AG08396 (cell line): Measurements from ENCODE around the gene FER.
"Not testable (repeated sequence)": the region's sequence is repeated elsewhere in the genome, so short reads cannot be mapped to it uniquely, and the experiment has no call there.

Source experiments
- DNase-seq: peaks from one replicate; pipeline ENCODE4 v3.0.0; 2012; ENCODE audit warnings: low spot score, mixed read lengths

The FER gene

GRCh38 chr5:109125755-109126429 is 378.2 kb downstream of the FER start:
- DNase-seq, result no peak

DNA sequence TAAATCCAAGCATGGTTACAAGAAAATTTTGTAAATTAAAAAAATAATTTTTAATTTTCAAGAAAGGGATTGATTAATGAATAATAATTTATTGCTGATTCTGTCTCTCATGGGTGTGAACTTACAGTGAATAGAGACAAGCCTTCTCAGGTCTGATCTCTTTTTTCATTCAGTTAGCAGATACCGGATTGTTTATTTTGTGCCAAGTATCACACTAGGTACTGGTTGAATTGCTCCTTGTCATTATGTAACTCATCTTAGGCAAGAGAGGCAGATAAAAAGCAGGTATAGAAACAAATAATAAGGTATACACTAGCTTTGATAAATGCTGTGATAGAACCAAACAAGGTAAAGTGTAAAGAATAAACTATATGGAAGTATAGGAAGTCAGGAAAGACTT is 378.8 kb downstream of the FER start:
- DNase-seq, result no peak

DNA sequence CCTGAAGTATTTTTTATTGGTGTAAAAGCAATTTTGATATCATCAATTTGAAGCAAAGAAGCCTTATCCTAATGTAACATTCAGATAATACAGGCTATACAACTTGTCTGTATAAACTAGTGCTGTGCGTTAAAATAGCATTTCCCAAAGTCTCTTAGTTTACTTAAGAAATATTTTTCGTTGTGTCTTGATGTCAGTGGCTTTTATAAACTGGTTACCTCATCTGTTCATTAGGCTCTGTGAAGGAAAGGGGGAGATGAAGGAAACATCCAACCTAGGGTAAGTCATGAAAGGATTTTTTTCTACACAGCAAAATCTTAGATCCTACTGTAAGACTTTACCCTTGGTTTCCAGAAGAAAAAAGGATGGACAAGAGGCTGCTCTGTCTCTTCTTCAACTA is 389.2 kb downstream of the FER start:
- DNase-seq, result no peak

- no peak for DNase-seq
Measured at GRCh38 chr5:109141222-109142200, 393.8 kb downstream of the FER start.

GRCh38 chr5:109143031-109143430 is 395.3 kb downstream of the FER start:
- no peak for DNase-seq

GRCh38 chr5:109145139-109145538 is 397.4 kb downstream of the FER start:
- no peak for DNase-seq

GRCh38 chr5:109146591-109146990 is 398.9 kb downstream of the FER start:
- no peak for DNase-seq

GRCh38 chr5:109152565-109152964 is 404.9 kb downstream of the FER start:
- no peak for DNase-seq

DNA sequence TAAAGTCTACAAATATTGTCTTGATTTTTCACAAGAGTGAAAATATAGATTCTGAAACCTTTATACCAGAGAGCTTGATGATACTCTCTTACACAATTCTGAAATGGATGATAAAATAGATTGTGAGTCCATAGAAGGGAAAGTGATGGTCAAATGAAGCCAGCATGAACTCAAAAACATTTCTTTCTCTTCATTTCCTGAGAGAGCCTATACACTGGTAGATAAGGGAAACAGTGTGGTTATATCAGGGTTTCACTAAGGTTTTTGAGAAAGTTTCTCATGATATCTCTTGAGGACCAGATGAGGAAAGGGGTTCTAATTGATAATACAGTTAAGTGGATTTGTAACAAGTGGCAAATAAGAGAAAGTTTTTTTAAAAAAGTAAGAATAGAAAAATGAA is 407.9 kb downstream of the FER start:
- no peak for DNase-seq

DNA sequence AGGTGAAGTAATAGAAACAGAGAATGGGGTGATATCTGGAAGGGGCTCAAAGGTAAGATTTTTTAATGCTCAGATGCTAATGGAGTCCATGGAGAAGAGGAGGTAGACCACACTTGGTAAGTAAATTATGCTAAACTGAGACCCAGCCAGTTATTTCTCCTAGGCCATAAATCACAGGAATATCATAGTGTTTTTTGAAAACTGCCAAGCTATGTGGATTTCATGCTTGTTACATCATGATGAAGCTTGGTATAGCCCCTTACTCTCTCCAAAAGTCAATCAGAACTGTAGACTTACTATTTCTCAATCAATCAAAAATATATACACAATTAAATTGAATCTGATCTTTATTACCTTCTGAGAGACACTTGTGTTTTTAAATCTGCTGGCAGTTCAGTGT is 409.2 kb downstream of the FER start:
- no peak for DNase-seq

GRCh38 chr5:109160468-109160867 is 412.8 kb downstream of the FER start:
- no peak for DNase-seq

GRCh38 chr5:109161914-109162683 is 414.4 kb downstream of the FER start:
- DNase-seq, result no peak

- no peak for DNase-seq
Measured at GRCh38 chr5:109163336-109163735, 415.6 kb downstream of the FER start.

DNA sequence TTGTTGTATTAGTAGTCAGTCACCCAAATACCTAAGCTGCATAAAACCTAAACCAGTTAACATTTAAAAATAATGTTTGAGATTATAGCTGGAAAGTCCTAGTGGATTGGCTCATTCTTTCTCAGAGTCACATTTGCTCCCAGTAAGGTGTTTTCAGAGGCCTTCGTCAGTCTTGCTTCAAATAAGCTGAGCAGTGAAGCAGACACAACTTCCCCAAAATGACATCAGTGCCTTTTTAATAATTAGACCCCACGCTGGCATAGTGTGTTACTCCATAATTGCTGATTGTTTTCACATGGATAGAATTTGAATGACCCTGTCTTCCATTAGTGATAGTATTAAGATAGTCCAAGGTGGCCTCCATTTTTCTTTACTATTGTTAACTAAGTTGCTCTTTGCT is 416.3 kb downstream of the FER start:
- no peak for DNase-seq

DNA sequence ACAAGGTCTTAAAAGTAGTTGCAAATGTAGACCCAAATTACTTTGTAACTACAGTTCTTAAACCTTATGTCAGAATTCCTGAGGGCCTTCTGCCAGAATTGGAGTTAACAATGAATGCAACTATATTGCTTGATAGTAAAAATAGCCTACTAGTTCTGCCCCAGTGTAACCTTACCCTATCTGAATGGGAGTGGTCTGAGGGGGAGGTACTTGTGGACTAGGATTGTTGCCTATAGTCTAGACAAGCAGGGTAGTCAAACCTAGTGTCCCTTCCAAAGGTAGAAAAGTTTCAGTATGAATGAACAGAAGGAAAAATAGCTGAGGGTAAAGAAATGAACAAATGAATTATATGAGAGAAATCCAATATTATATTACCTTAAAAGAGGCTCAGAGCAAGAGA is 419.9 kb downstream of the FER start:
- DNase-seq, result no peak

- DNase-seq, result no peak
Measured at GRCh38 chr5:109168151-109168550, 420.5 kb downstream of the FER start.

DNA sequence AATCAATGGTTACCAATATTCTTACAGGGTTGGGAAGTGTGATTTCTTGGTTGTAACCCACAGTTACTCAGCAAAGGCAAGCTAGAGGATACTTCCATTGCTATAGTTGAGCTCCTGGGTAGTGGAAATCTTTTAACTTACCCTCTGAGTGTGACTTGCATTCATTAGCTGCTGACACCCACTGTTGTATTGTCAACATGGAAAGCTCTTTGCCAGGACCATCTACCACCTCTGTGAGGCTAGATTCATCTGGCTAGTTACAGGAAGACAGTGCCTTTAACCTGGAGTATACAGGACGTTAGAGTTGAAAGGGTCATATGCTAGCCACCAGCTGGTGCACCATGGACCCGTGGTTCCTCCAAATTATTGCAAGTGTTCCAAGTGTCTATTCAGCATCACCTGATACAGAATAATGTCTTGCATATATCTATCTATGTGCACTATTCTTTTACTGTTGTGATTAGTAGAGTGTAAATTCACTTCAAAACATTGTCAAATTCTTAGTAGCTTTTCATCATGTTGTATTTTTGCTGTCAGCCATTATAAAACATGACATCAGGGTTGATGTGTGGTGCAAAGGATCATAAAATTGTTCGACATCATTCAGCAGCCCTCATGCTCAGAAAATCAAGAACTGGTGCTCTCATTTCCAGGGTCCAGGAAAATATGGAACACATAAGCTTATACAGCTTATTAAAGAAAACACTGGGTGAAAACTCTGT is 423.1 kb downstream of the FER start:
- DNase-seq, result no peak

GRCh38 chr5:109171437-109172073 is 423.9 kb downstream of the FER start:
- DNase-seq, result not testable (repeated sequence)

- no peak for DNase-seq
Measured at GRCh38 chr5:109173036-109173794, 425.5 kb downstream of the FER start.

GRCh38 chr5:109177227-109177626 is 429.5 kb downstream of the FER start:
- no peak for DNase-seq

DNA sequence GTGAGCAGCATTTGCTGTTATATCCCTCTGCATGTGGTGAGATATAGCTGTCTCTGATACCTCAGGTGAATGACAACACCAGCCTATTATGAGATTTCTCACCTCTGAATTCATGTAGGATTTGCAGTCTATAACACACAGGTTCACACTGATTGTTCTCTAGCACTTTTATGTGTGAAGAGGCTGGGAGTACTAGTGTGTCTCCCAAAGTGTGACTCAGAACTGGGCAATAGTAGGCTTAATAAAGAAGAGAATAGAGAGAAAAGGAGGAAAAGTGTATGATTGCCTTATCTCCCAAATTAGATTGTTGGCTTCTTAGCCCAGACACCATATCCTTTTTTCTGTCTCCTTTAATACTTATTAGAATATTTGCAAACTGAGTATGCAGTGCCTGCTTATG is 430.1 kb downstream of the FER start:
- no peak for DNase-seq
